ENCODE results near the gene SRGAP2. TPM values are rescaled to one million over a fixed set of nuclear protein-coding genes. Genes with fewer than 3 reads are reported as not detected.
"Not testable (repeated sequence)": the region's sequence is repeated elsewhere in the genome, so short reads cannot be mapped to it uniquely, and the experiment has no call there.

The SRGAP2 gene
- total and polyA plus RNA-seq, 2 of the 4 experiments (the other 2 are of a cell fraction) = 20.7 to 33.3 TPM

GRCh38 chr1:206176114-206176502, 27.2 kb upstream of the SRGAP2 start:
- H3K14ac ChIP-seq (replicated peaks; ENCODE audit: low read depth, low read length); BruUV-seq (replicated peaks): not testable (repeated sequence)

More at GRCh38 chr1:206176114-206176502, 27.2 kb upstream of the SRGAP2 start:
- H2BK15ac ChIP-seq (ENCODE audit: low read depth, low read length); H3K27ac ChIP-seq (ENCODE audit: insufficient read depth, low read length); H4K20me1 ChIP-seq (ENCODE audit: insufficient read depth, low read length); H4K5ac ChIP-seq (ENCODE audit: low read depth, low read length); H2AK9ac ChIP-seq (replicated peaks; ENCODE audit: low read depth, low read length, poor library complexity); H3K4ac ChIP-seq (ENCODE audit: low read depth, low read length); H3K18ac ChIP-seq (ENCODE audit: low read depth, low read length); H3K9me3 ChIP-seq (ENCODE audit: control insufficient read depth, insufficient read depth, low read length); H4K8ac ChIP-seq (ENCODE audit: low read depth in 2 of 2, low read length in 2 of 2); H2AK5ac ChIP-seq (ENCODE audit: low read depth, low read length); H3K23ac ChIP-seq (ENCODE audit: low read depth, low read length); H2BK120ac ChIP-seq (ENCODE audit: low read depth, low read length); H3K4me1 ChIP-seq (ENCODE audit: control insufficient read depth, insufficient read depth, low read length); H3K79me1 ChIP-seq (ENCODE audit: low read depth in 1 of 2, low read length in 2 of 2); H3K9ac ChIP-seq (ENCODE audit: low read depth, low read length); POLR2A ChIA-PET (ENCODE audit: unreplicated experiment); DNase-seq; H2AFZ ChIP-seq (replicated peaks; ENCODE audit: low read length, poor library complexity); H3K4me3 ChIP-seq (ENCODE audit: insufficient read depth, low read depth, low read length); H3K4me2 ChIP-seq (ENCODE audit: low read depth, low read length); H3K36me3 ChIP-seq (ENCODE audit: control insufficient read depth, insufficient read depth, low read length); intact Hi-C loops (cut with micrococcal nuclease); H2BK20ac ChIP-seq (ENCODE audit: low read depth, low read length); H3K9me1 ChIP-seq (ENCODE audit: insufficient read depth, low read length); H3K56ac ChIP-seq (ENCODE audit: extremely low read depth, insufficient read depth, low read length); dilution Hi-C loops (cut with HindIII; ENCODE audit: low sequenced_read_pairs, unreplicated experiment); H4K91ac ChIP-seq (ENCODE audit: insufficient read depth, low read depth, low read length); H3K27me3 ChIP-seq (ENCODE audit: control insufficient read depth, insufficient read depth, low read length); CTCF ChIA-PET; in situ Hi-C loops (cut with MboI; ENCODE audit: low sequenced_read_pairs); H2BK5ac ChIP-seq (ENCODE audit: low read depth, low read length, poor library complexity, severe bottlenecking): not testable (repeated sequence)
- ATAC-seq (ENCODE audit: low read depth) = peak; percentile 86
- no CpG with 5 or more reads among the region's 2 CpGs for WGBS, 2 experiments (ENCODE audit: extremely low coverage in 2 of 2, insufficient read length in 1 of 2)

Data from IMR-90 (cell line).